Anterior cingulate cortex (tissue), 58 donors: ENCODE measurements around the gene SCYL3.
A peak's percentile ranks its signal among the peaks of the same experiment; 100 is the strongest.

Source experiments
- DNase-seq, 58 donors: peaks; one replicate each; lab custom pipeline; 2025; lab: John Stamatoyannopoulos, UW

SCYL3 gene

DNA sequence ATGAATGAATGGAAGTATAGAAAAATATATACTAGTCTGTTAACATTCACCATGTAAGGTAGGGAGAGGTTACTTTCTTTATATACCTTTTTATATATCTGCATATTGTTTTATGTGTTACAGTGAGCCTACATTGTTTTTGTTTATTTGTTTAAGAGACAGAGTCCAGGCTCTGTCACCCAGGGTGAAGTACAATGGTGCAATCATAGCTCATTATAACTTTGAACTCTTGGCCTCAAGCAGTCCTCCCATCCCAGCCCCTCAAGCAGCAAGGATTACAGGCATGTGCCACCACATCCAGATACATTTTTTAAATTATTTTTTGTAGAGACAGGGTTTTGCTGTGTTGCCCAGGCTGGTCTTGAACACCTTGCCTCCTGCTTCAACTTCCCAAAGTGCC, 7.4 kb upstream of the SCYL3 start:
- DNase-seq, result no peak

DNA sequence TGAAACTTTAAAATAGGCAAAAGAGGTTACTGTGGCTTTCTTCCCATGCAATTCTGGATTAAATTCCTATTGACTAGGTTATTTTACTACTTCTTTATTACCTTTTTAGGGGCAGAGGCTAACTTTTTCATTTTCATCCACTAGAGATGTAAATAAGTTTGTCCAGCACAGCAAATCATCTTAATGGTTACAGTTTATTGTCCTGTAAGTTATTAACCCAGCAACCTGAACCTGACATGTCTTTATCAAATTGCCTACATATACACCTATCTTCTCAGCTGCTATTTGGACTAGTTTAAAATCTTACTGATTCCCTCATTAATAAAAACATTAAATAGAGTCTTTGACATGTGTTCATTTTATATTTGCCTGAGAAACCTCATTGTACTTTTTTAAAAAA, 6.9 kb upstream of the SCYL3 start:
- DNase-seq, result no peak

DNA sequence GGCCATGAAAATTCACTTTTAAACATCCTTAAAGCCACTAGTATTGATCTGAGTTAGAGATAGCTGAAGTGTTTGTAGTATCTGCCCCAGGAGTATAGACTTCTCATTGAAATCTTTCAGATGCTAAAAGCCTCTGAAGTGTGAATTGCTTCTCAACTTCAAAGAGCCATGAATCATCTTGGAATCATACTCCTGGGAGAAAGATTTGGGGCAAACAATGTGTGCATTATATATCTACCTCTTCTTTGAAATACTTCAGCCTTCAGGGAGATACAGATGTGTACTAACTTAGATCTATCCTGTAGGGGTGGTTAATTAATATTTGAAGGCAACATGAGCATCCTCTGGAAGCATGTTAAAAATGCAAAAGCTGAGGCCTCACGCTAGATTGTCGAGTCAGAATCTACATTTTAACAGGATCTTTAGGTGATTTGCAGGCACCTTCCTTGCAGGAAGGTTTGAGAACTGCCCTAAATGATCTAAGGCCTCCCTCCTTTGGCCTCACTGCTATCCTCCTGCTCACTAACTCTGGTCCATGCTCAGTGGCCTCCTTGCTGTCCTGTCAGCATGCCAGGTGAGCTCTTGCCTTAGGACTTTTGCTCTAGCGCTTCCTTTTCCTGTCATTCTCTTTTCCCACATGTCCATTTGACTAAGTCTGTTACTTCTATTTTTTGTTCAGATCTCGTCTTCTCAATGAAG, 6.0 kb upstream of the SCYL3 start:
- no peak for DNase-seq

DNA sequence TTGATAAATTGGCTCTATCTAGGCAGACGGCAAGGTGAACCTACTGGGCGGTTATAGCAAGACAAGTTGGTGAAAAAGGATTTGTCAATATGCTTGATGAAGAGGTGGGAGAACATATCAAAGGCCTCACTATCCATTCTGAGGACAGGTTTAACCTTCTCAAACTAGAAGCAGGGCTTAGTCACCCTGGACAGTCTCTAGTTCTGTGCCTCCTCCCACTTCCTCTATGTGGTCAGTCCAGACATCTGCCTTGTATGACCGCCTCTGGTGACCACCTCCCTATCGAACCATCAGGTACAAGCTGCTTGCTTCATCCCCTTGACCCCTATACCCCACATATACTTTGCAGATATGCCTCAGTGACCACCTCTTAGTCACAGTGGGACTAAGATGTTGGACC, 2.3 kb upstream of the SCYL3 start:
- no peak for DNase-seq

DNA sequence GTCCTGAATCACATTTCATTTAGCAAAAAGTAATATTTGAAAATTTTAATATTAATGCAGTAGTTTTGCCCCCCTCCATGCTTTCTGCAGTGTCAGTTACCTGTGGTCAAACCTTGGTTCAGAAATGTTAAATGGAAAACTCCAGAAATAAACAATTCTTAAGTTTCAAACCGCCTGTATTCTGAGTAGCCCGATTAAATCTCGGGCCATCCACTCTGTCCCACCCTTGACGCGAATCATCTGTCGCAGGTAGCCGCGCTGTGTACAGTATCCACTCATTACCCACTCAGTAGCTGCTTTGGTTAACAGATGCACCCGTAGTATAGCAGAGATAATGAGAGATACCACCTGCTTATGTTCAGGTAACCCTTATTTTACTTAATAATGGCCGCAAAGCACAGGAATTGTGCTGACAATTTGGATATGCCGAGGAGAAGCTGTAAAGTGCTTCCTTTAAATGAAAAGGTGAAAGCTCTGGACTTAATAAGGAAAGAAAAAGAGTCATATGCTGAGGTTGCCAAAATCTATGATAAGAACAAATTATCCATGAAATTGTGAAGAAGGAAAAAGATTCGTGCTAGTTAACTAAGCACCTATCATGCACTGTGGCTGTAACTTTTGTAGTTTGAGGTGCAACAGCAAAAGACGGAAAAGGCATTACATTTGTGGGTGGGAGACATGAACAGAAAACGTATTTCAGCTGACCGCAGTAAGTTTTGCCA, 889 bp upstream of the SCYL3 start:
- DNase-seq, result no peak

DNA sequence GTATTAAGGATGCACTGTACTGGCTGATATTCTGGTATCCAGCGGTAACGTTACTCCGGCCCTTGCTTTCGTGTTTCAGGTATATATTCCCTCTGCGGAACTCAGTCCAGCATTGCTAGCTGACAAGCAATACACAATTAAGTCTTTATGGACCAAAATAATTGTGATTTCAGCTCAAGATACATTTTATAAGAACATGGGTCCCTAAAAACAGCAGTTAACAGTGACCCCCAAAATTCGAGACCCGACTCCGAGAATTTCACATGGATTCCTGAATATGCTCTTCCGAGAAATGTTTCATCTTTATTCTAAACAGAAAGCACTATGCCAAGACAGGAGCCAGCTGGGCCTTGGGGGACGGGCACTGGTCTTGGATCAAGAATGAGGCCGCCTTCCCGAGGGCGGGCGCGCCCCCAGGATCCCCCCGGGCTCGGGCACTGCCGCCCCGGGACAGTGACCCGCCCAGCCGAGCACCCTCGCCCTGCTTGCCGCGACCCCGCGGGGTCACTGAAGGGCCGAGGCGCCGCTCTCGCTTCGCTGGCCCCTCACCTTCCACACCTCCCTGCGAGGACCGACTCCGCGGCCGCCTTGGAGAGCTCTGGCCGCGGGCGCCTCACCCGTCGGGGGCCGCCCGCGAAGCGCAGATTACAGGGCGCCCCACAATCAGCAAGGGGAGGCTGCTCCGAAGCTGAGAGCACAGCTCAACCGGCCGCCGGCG, 610 bp downstream of the SCYL3 start:
- peak in 23 of 58 donors; percentile 11 to 78 (median 49) for DNase-seq

DNA sequence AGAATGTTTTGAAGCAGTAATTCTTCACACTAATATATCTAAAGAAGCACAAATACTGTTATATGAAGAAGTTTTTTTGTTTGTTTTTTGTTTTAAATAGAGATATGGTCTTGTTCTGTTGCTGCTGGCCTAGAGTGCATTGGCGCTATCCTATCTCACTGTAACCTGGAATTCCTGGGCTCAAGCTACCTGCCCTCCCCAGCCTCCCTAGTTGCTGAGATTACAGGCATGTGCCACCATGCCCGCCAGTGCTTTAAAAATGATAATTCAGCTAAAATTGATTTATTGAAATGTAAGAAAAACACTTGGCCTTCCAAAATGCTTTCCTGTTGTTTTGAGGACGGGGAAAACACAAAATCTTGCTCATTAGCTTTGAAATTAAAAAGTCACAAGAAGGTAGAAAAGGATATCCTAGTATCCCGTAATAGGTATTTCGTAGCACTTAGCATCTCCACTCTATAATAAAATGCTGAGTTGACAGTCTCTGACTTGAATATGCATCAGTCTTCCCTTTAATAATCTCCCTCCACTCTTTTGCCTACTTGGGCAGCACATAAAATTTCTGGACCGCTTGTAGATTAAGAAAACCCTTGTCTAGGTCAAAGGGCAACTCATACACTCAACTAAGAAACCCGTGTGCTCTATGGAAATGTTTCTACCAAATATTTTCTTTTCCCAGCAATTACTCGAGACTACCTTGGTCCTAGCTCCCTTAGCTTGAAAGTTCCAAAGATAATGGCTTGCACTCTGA, 1.3 kb downstream of the SCYL3 start:
- DNase-seq, result no peak

DNA sequence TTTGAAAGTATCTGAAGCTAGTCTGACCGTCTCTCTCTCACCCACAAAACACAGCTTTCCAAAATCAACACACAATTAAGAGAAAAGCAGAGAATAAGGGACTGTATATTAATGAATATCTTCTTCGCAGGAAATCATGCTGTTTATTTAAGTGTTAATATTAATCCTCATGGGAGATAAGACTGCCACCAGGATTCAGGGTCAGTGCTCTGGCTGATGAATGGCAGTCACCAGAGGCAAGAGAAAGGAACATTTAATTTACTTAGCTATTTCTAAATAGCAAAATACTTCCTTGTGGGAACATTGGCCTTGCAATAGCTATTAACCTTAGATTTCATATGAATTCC, 2.2 kb downstream of the SCYL3 start:
- DNase-seq, result no peak

DNA sequence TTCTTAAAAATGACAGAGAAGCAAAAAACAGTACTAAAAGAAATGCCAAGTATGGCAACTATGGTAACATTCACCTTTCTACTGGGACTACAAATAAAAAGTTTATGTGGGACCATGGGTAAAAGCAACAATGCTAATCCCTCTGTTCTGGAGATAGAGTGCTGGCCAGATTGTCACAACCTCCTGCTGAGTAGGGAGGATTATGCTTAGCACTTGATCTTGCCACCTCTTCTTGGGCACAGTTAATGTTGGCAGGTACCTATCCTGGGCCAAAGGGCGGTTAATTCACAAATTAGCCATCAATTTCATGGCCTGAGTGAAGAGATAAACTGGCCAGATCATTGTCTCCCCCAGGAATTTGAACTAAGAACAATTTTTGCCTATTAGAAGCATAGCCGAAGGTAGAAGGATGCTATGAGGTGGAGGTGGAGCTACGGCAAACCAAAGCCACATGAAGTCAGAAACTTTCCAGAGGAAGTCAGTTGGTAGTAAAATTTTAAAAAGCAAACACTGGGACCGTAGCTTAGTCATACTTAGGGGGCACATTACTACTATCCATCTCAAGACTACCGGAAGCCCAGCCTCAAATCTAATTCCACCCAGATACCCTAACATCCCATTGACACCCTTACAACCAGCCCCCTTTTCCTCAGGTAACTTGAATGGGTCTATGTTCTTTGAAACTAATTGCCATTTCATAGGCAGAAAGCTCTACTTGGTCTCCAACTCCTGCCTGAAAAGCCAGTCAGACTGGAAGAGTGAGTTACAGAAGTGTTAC, 2.7 kb downstream of the SCYL3 start:
- no peak for DNase-seq

DNA sequence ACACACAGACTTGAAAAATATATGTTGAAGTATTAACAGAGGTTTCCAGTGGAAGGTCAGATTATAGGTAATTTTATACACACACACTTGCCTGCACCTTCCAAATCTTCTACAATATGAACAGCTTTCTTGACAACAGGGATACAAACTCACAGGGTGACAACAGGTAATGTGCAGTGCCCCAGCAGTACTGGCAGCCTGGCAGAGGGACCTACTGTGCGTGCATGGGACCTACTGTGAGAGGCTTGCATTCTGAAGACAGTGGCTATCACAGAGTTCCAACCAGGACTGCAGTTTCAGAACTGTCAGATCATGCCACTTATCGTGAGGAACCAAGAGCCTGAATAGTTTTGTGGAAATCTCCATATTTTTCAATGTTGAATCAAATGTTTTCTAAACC, 3.8 kb downstream of the SCYL3 start:
- no peak for DNase-seq

DNA sequence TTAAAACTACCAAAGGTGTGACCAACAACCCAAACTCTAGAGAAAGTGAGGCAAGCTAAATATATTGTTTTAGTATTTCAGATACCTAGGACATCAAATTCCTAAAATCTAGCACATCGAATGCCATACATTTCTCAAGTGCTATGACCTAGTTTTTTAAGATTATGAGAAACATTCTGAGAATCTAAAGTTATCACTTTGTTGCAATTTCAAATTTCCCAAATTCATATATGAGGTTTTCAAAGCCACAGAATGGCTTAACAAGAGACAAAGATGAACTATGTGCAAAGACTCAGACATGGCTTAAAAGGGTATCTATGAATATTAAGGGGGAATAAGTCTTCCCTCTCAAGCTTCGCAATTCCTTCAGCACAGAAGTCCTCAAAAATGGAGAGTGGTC, 6.8 kb downstream of the SCYL3 start:
- DNase-seq, result no peak

DNA sequence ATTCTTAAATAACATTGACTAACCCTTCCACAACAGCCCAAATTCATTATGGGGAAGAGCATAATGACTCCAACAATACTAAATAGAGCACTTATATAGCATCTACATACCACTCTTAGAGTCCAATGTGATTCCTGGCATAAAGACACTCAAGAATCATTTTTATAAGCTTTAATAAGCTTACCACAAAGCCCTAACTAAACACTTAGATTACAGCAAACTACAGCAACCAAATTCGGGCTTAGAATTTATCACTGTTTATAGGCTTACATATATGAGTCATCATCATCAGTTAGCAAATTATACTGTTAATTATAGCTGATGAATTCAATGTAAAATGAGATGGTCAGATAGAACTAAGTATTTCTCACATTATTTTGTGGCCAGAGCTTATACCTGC, 7.3 kb downstream of the SCYL3 start:
- no peak for DNase-seq

DNA sequence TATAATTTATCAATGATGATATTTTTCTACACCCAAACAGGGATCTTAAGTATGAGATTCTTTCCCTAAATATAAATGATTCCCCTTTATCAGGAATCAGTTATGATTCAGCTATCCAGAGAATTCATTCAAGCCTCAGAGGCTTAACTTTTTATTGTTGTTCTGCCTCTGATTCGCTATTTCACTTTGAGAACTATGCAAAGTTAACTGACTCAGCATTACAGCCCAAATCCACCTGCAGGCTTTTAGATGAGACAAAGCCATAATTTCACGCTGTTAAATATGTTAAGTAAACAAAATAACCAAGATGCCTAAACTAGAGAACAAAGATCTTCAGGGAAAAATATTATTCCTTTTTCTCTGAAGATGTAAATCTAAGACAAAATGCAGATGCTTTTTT, 8.5 kb downstream of the SCYL3 start:
- DNase-seq, result no peak

DNA sequence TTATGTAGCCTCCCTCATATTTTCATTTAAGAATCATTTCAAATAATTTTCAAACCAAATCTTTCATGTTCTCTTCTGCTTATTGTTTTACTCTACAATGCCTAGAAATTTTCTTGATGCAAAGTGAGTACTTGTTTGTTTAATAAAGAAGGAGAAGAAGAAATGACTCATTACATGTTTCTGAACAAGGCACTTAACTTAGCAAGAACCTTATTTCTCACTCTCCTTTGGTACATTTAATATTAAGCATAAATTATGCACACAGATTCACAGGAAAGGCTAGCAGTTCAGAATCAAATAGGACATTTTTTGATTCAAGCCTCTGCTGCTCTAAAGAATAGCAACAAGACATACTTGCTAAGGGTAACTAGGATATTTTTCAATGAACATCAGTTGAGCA, 9.1 kb downstream of the SCYL3 start:
- DNase-seq, result no peak

DNA sequence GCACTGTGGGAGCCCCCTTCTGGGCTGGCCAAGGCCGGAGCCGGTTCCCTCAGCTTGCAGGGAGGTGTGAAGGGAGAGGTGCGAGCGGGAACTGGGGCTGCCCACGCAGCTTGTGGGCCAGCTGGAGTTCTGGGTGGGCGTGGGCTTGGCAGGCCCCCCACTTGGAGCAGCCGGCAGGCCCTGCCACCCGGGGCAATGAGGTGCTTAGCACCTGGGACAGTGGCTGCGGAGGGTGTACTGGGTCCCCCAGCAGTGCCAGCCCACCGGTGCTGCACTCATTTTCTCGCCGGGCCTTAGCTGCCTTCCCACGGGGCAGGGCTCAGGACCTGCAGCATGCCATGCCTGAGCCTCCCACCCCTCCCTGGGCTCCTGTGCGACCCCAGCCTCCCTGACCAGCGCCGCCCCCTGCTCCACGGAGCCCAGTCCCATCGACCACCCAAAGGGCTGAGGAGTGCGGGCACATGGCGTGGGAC, 11.6 kb downstream of the SCYL3 start:
- DNase-seq, result no peak

DNA sequence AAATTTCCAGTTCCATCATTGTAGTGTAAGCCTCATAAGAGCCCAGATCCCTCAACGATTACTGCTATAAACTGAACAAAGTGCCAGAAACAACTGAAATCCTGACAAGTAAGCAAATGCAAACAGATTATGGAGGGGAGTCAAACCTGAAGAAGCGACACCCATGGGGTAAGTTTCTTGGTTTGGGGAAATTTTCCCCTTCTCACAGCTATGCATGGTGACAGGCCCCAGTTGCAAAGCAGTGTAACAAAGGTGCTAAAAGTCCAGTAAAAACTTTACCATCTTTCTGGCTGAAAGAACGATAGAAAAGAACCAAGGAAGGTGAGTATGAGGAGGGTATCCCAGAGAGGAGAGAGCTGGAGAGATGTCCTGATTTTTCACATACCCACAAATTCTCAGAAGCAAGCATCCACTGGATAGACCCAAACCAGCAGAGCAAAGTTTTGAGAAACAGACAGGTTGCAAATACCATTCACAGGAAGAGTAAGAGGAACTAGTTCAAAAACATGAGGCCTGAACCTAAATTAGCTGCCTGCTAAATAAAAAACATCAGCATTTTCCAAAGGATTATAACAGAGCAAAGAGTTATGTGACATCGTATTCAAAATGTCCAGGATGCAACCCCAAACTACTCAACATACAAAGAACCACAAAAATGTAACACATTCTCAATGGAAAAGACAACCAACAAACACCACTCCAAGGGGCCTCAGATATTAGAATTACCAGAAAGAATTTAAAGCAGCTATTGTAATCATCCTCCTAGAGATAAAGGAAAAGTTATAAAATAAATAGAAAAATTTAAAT, 14.5 kb downstream of the SCYL3 start:
- no peak for DNase-seq

DNA sequence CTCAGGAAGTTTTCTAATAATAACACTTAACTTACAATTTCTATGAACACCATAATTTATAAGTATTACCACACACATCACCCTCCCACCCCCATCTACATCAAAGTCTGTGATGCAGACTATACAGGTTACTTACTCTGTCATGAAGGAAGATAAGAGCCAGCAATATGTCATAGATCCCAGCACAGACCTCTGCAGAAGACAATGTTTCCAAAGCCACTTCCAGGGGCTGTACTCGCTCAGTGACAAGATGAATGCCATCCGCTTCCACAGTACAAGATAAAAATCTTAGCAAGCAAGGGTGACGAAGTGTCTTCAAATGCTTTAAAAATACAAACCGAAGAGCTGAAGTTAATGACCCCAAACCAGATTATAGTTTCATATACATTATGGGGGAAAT, 15.2 kb downstream of the SCYL3 start:
- DNase-seq, result no peak

DNA sequence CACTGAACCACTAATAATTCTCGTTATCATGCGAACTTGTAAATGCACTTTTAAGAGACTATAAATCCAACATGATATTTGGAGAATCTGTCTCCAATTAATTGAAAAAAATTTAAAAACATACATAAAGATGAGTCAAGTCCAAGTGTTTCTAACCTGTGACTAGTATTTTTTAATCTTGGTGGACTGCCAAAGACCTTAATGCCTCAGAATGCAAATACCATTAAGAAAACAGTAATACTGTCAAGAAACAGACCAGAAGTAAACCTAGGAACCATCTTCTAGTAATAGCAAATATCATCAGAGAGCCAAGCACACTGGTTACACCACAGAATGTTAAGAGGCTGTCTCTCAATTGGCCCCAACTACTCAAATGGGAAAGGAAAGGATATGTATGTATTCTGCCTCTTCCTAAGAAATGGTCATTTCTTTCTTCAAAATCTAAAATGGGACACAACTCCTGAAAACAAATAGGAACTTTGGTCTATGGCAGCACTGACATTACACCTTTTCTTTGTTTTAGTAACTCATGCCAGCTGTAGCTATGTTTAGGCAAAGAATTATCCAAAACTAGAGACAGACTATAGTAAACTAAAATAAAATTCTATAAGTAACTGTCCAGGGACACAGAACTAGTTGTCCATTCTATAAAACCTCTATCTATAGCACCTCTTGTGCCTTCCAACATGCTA, 15.8 kb downstream of the SCYL3 start:
- no peak for DNase-seq

DNA sequence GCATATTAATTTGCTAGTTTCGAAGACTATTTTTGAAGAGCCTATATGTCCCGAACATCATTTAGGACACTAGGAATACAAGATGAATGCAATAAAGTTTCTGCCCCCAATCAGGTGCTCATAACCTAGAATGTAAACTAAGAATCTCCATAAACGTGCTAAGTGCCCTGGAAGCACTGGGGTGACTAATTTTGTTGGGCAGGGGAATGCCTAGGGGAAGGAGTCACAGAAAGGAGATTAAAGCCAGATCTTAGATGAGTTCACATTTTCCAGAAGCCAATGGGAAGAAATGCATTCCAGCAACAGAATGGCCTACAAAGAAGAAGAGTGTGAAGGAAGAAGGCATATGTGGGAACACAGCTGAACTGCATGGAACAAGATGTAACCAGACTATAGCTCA, 19.5 kb downstream of the SCYL3 start:
- no peak for DNase-seq
